Activated B cell treated with CpG ODN at 0.5 μM for 24 hours (primary cell): ENCODE measurements around the gene GNS. TPM values are rescaled to one million over a fixed set of nuclear protein-coding genes. Genes with fewer than 3 reads are reported as not detected.
A peak's percentile ranks its signal among the peaks of the same experiment; 100 is the strongest.

Source experiments
- ATAC-seq: fragments of 200-7000 bp; cut with Tn5 transposase; one replicate; pipeline ENCODE4 v1.10.0; 2021; ENCODE audit warnings: low read depth, mild to moderate bottlenecking, moderate library complexity
- CTCF ChIA-PET: fragments of 350-600 bp; sonication (Branson Sonifier 250); formaldehyde crosslinking; loops from one replicate; lab custom pipeline; 2021; ENCODE audit warnings: antibody characterized with exemption; lab: Charles Lee
- POLR2A ChIA-PET: fragments of 350-600 bp; sonication (Branson Sonifier 250); formaldehyde crosslinking; loops from one replicate; lab custom pipeline; 2021; ENCODE audit warnings: antibody characterized with exemption; lab: Charles Lee
- DNase-seq: peaks from one replicate; pipeline ENCODE4 v3.0.0; 2022
- H3K27ac Mint-ChIP-seq: one replicate; pipeline ENCODE4 v1.8.0; 2020; ENCODE audit warnings: mixed read lengths
- H3K27me3 Mint-ChIP-seq: one replicate; pipeline ENCODE4 v1.8.0; 2021; ENCODE audit warnings: mixed read lengths
- H3K36me3 Mint-ChIP-seq: one replicate; pipeline ENCODE4 v1.8.0; 2021; ENCODE audit warnings: low read depth, mixed read lengths
- H3K4me1 Mint-ChIP-seq: one replicate; pipeline ENCODE4 v1.8.0; 2021; ENCODE audit warnings: mixed read lengths
- H3K4me3 Mint-ChIP-seq: one replicate; pipeline ENCODE4 v1.8.0; 2020; ENCODE audit warnings: mild to moderate bottlenecking, mixed read lengths
- H3K9me3 Mint-ChIP-seq: one replicate; pipeline ENCODE4 v1.8.0; 2020; ENCODE audit warnings: mixed read lengths
- CTCF ChIP-seq: fragments of 200-600 bp; IDR thresholded peaks from one replicate; pipeline ENCODE4 v1.8.0; 2022; ENCODE audit warnings: antibody characterized with exemption, mild to moderate bottlenecking
- intact Hi-C: fragments of 100-400 bp; cut with micrococcal nuclease; formaldehyde crosslinking; loops from one replicate; pipeline ENCODE4 v1.15.1; 2024
- total RNA-seq: library from RNA; stranded (reverse); gene quantifications from 2 replicates; pipeline ENCODE4 v1.2.3, GENCODE V29; 2022

Gene GNS
- total RNA-seq, 1 donor from 2014 or later: 16.3 TPM

GRCh38 chr12:64706857-64707256 is 52.3 kb downstream of the GNS start:
- CTCF ChIA-PET: interaction anchor here (3.1 kb wide), 1 partner anchor 9 kb away, joined by 12 read pairs; no protein-coding TSS in a partner anchor
- DNase-seq (no peak), ATAC-seq (no peak)
- H3K27ac Mint-ChIP-seq: no peak overlapping the region
- no peaks in the 10 kb centered on the region for H3K9me3 Mint-ChIP-seq
- no peaks in the 10 kb centered on the region for H3K27me3 Mint-ChIP-seq
- no peak overlapping the region for H3K4me3 Mint-ChIP-seq
- H3K4me1 Mint-ChIP-seq: peaks cover 2% of the 10 kb centered on the region
- TF ChIP-seq CTCF: no peak
- intact Hi-C loops: no loop called here
- peaks cover 31% of the 10 kb centered on the region for H3K36me3 Mint-ChIP-seq
- POLR2A ChIA-PET: no interaction called here

DNA sequence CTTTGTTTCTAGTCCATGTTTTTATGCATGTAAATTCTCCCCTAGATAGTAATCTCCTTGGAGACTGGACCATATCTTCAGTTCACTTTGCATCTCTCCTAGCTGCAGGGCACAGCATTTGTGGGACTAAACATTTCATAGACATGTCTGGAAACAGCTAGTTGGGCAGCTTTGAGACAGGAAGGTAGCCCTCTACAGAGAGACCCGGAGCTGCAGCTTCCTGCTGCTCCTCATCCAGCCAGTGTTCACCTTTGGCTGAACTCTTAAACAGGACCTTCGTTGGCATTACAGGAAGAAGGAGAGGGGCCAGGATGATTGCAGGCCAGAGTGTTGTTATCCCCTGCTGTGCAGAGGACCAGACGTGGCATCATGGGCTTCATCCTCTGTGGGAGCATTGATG is 52.9 kb downstream of the GNS start:
- intact Hi-C loops: no loop called here
- ChIA-PET POLR2A (no interaction called here), CTCF (interaction anchor here (3.1 kb wide), 1 partner anchor 8 kb away, joined by 12 read pairs; no protein-coding TSS in a partner anchor)

GRCh38 chr12:64701283-64701682 is 57.9 kb downstream of the GNS start:
- Mint-ChIP-seq H3K9me3 (no peaks in the 10 kb centered on the region), H3K27ac (peak overlapping the region; percentile 41), H3K27me3 (no peaks in the 10 kb centered on the region), H3K4me3 (no peak overlapping the region), H3K4me1 (peaks cover 17% of the 10 kb centered on the region), H3K36me3 (peaks cover 54% of the 10 kb centered on the region)
- CTCF ChIA-PET: interaction anchor here (1.7 kb wide), 1 partner anchor 11 kb away, joined by 5 read pairs; no protein-coding TSS in a partner anchor
- intact Hi-C loops: no loop called here
- POLR2A ChIA-PET: no interaction called here
- DNase-seq: no peak
- no peak for TF ChIP-seq CTCF
- ATAC-seq: no peak

More for the DNA sequence above, 52.9 kb downstream of the GNS start:
- no peak for ATAC-seq
- Mint-ChIP-seq H3K27me3 (no peaks in the 10 kb centered on the region), H3K9me3 (no peaks in the 10 kb centered on the region), H3K27ac (no peak overlapping the region), H3K4me1 (peaks cover 5% of the 10 kb centered on the region), H3K4me3 (no peak overlapping the region), H3K36me3 (peaks cover 28% of the 10 kb centered on the region)
- no peak for DNase-seq
- no peak for TF ChIP-seq CTCF

GRCh38 chr12:64700532-64700931 is 58.7 kb downstream of the GNS start:
- CTCF ChIA-PET: interaction anchor here (0.8 to 1.7 kb wide), 2 partner anchors 10 to 150 kb away, joined by 3 to 5 read pairs; no protein-coding TSS in a partner anchor
- ATAC-seq (no peak), DNase-seq (no peak)
- Mint-ChIP-seq H3K27me3 (no peaks in the 10 kb centered on the region), H3K9me3 (no peaks in the 10 kb centered on the region), H3K27ac (peak overlapping the region; percentile 41), H3K4me1 (peaks cover 23% of the 10 kb centered on the region), H3K4me3 (no peak overlapping the region), H3K36me3 (peaks cover 56% of the 10 kb centered on the region)
- no peak for TF ChIP-seq CTCF
- intact Hi-C loops: no loop called here
- POLR2A ChIA-PET: no interaction called here

- Mint-ChIP-seq H3K36me3 (peaks cover 58% of the 10 kb centered on the region), H3K27ac (no peak overlapping the region), H3K4me3 (no peak overlapping the region), H3K27me3 (no peaks in the 10 kb centered on the region), H3K4me1 (peaks cover 26% of the 10 kb centered on the region), H3K9me3 (no peaks in the 10 kb centered on the region)
- POLR2A ChIA-PET: interaction anchor here (0.7 kb wide), 1 partner anchor 224 kb away, joined by 4 read pairs; no protein-coding TSS in a partner anchor
- no peak for ATAC-seq
- no peak for TF ChIP-seq CTCF
- intact Hi-C loops: loop anchor here (2.0 kb wide), 1 partner anchor 79 kb away; no protein-coding TSS in a partner anchor
- CTCF ChIA-PET: interaction anchor here (0.8 to 1.7 kb wide), 3 partner anchors 9 to 150 kb away, joined by 3 to 5 read pairs (median 3); no protein-coding TSS in a partner anchor
- DNase-seq: no peak
These were observed 59.6 kb downstream of the GNS start for GRCh38 chr12:64699504-64700115.
